Right lobe of liver (tissue), 6 donors: ENCODE data around the gene FCF1. TPM values are rescaled to one million over a fixed set of nuclear protein-coding genes. Genes with fewer than 3 reads are reported as not detected.

Source experiments
- ATAC-seq, 4 donors: fragments of 200-7000 bp; cut with Tn5 transposase; one replicate each; pipeline ENCODE4 v1.9.1; 2020; ENCODE audit warnings: mild to moderate bottlenecking in 4 of 4, moderate library complexity in 4 of 4
- DNase-seq, 3 donors: peaks; one replicate each; pipeline ENCODE4 v3.0.0-alpha.2; 2020
- H3K27ac ChIP-seq, 3 donors: fragments of 200-600 bp; one replicate each; pipeline ENCODE4 v1.8.0; 2022
- H3K27me3 ChIP-seq, 2 donors: fragments of 200-600 bp; one replicate each; pipeline ENCODE4 v1.8.0; 2022
- H3K36me3 ChIP-seq, 4 donors: fragments of 200-600 bp; sonication (generic) in 1 of 4; one replicate each; pipeline versions ENCODE4 v1.5.1 to v1.8.0; 2017 to 2022; ENCODE audit warnings: control low read depth in 1 of 4
- H3K4me1 ChIP-seq, 4 donors: fragments of 200-600 bp; sonication (generic) in 1 of 4; one replicate each; pipeline versions ENCODE4 v1.5.1 to v1.8.0; 2017 to 2022; ENCODE audit warnings: control low read depth in 1 of 4
- H3K4me3 ChIP-seq, 3 donors: fragments of 200-600 bp; one replicate each; pipeline ENCODE4 v1.8.0; 2022
- H3K9me3 ChIP-seq, 4 donors: fragments of 200-600 bp; sonication (generic) in 1 of 4; one replicate each; pipeline versions ENCODE4 v1.5.1 to v1.8.0; 2017 to 2022; ENCODE audit warnings: control low read depth in 1 of 4
- POLR2A ChIP-seq: fragments of 450-650 bp; IDR thresholded peaks from one replicate; pipeline ENCODE4 v1.6.1; 2017; ENCODE audit warnings: antibody characterized with exemption, mild to moderate bottlenecking
- WGBS: methylation state at CpG from one replicate; pipeline ENCODE4 v1.1.6; 2018; ENCODE audit warnings: low coverage, low lambda C conversion rate; ENCODE audit not compliant: insufficient coverage; ENCODE audit errors: missing lambda C conversion rate; 5-methylcytosine and 5-hydroxymethylcytosine counted together
- intact Hi-C, 2 donors: fragments of 100-400 bp; cut with DNase I; formaldehyde crosslinking; loops; one replicate each; pipeline versions ENCODE4 v1.11.2 to v1.14.1; 2022
- total RNA-seq, 6 experiments: library from RNA; depleted of rRNA in 2 of 6; stranded (reverse); fragments of >200 nt in 2 of 6; fragmentation: NEBNext Ultra II Directional in 3 of 6; extraction: Animal tissue kit (Norgen Biotek cat#: 25700) in 3 of 6; gene quantifications; one replicate each; pipeline versions ENCODE4 v1.1.0 to v1.2.4, GENCODE V29; 2016 to 2023
- TF ChIP-seq, protein P1 (sequence below), 4 donors: fragments of 200-600 bp in 3 of 4; fragments of 450-650 bp in 1 of 4; IDR thresholded peaks; one replicate each; pipeline versions ENCODE4 v1.5.1 to v1.8.0; 2016 to 2022; ENCODE audit warnings: antibody characterized with exemption in 4 of 4, mild to moderate bottlenecking in 2 of 4
- donor health status: DM: no; HTN: yes; CAD: no.
- donor health status: DM: no; HTN: no; CAD: no.
- donor health status: DM: no; HTN: no; CAD: no.
- donor health status: DM: no; HTN: yes; CAD: no.
- donor health status: DM: no; HTN: yes; CAD: no.

Gene FCF1
- total RNA-seq, 6 experiments from 2014 or later: 19.4 to 25.7 (median 22.5) TPM

DNA sequence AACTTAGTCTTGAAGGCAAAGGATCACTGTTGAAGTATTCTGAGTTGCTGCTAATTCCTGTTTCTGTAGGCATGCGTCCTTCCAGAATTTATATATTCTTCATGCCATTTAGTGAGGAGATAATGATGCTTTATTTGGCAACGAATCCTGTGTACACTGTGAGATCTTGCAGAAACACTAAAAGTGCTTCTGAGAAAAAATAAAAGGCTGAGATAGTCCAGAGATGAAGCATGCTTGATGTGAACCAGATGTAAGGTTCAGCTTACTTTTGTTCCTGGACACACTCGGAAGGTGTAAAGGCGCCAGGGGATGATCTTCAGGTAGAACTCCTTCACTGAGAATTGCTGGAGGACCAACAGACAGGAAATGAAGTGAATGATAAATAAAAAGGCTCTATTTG lies 39.2 kb upstream of the FCF1 start:
- Histone ChIP-seq H3K27me3 (no peaks in the 10 kb centered on the region), H3K4me1 (no peaks in the 10 kb centered on the region), H3K36me3 (peaks cover 0 to 60% (median 24%) of the 10 kb centered on the region in 4 donors), H3K9me3 (no peaks in the 10 kb centered on the region), H3K4me3 (no peak overlapping the region), H3K27ac (no peak overlapping the region)
- DNase-seq: no peak
- no peak for ATAC-seq
- intact Hi-C loops: no loop called here
- WGBS: 83% methylated on average over 3 of the region's 4 CpGs
- TF ChIP-seq, protein P1, sequence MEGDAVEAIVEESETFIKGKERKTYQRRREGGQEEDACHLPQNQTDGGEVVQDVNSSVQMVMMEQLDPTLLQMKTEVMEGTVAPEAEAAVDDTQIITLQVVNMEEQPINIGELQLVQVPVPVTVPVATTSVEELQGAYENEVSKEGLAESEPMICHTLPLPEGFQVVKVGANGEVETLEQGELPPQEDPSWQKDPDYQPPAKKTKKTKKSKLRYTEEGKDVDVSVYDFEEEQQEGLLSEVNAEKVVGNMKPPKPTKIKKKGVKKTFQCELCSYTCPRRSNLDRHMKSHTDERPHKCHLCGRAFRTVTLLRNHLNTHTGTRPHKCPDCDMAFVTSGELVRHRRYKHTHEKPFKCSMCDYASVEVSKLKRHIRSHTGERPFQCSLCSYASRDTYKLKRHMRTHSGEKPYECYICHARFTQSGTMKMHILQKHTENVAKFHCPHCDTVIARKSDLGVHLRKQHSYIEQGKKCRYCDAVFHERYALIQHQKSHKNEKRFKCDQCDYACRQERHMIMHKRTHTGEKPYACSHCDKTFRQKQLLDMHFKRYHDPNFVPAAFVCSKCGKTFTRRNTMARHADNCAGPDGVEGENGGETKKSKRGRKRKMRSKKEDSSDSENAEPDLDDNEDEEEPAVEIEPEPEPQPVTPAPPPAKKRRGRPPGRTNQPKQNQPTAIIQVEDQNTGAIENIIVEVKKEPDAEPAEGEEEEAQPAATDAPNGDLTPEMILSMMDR (IDR thresholded peaks at IDR 0.05): no peak
- TF ChIP-seq POLR2A: no peak

DNA sequence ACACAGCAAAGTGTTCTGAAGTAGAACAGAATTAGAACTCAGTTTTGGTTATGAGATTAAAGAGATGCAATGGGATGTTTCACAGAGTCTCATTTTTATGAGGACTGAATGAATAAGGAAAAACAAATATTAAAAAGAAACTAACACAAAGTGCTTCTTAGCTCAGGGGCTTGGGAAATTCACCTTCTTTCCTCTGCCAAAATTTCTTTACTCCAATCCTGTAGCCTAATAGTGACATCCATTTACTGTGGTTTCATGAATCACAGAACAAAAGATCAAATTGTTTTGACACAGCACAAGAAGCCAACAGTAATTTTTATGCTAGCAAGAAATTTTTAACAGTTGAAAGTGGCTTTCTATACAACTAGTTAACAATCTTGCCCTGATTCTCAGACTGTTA lies 37.7 kb upstream of the FCF1 start:
- peaks cover 0 to 50% (median 23%) of the 10 kb centered on the region in 4 donors for H3K36me3 ChIP-seq
- H3K4me1 ChIP-seq: no peaks in the 10 kb centered on the region
- H3K27me3 ChIP-seq: no peaks in the 10 kb centered on the region
- intact Hi-C loops: no loop called here
- no peak for DNase-seq
- no peak for ATAC-seq
- H3K27ac ChIP-seq: no peak overlapping the region
- TF ChIP-seq, protein P1 (IDR thresholded peaks at IDR 0.05): no peak
- TF ChIP-seq POLR2A: no peak
- no peaks in the 10 kb centered on the region for H3K9me3 ChIP-seq
- H3K4me3 ChIP-seq: no peak overlapping the region

DNA sequence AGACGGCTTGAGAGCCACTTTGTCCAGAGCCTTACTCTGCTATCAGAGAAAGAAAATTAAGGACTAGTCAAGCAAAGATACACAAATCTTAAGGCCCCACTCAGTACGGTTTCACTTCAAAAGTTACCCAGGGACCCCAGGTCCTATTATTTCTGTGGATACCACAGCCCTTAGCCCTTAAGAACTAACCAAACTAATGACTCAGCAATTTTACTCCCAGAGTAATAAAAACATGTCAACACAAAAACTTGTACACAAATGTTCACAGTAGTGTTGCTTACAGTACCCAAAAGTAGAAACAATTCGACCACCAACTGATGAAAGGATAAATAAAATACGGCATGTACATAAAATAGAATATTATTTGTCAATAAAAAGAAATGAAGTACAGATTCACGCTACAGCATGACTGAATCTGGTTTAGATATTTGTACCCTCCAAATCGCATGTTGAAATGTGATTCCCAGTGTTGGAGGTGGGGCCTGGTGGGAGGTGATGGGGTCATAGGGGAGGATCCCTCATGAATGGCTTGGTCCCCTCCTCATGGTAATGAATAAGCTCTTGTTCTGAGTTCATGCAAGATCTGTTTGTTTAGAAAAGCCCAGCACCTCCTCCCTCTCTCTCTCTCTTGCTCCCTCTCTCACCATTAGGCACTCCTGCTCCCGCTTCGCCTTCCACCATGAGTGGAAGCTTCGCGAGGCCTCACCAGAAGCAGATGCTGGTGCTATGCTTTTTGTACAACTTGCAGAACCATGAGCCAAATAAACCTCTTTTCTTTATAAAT lies 30.6 kb upstream of the FCF1 start:
- Histone ChIP-seq H3K27me3 (no peaks in the 10 kb centered on the region), H3K4me1 (peaks cover 0 to 3% (median 0%) of the 10 kb centered on the region in 4 donors), H3K36me3 (peaks cover 0 to 18% (median 9%) of the 10 kb centered on the region in 4 donors), H3K9me3 (no peaks in the 10 kb centered on the region), H3K27ac (no peak overlapping the region), H3K4me3 (no peak overlapping the region)
- TF ChIP-seq POLR2A: no peak
- TF ChIP-seq, protein P1 (IDR thresholded peaks at IDR 0.05): no peak
- ATAC-seq (no peak), DNase-seq (no peak)
- intact Hi-C loops: no loop called here
- WGBS: 88% methylated on average over 10 of the region's 10 CpGs

DNA sequence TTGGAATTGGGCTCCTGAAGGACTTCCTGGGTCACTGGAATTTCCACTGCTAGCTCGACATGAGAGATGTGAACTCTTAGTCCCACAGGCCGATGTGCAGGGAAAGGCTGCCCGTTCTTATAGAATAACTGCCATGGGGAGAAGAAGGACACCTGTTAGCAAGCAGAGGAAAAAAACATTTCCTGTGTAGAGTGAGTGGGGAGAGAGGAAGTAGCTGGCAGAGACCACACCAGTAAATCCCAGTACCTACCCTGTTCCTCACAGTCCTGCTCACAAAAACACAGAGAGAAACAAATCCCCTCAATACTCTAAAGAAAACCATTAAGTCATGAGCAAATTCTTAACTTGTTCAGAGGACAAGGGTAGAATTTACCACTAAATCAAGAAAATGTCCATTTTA lies 29.5 kb upstream of the FCF1 start:
- Histone ChIP-seq H3K36me3 (peaks cover 0 to 18% (median 9%) of the 10 kb centered on the region in 4 donors), H3K27ac (no peak overlapping the region), H3K4me3 (no peak overlapping the region), H3K27me3 (no peaks in the 10 kb centered on the region), H3K9me3 (no peaks in the 10 kb centered on the region), H3K4me1 (peaks cover 0 to 3% (median 0%) of the 10 kb centered on the region in 4 donors)
- ATAC-seq (no peak), DNase-seq (no peak)
- TF ChIP-seq POLR2A: no peak
- TF ChIP-seq, protein P1 (IDR thresholded peaks at IDR 0.05): no peak
- WGBS: 53% methylated on average over 3 of the region's 3 CpGs
- intact Hi-C loops: no loop called here
